Measurements from ENCODE around the gene ITSN1. TPM values are rescaled to one million over a fixed set of nuclear protein-coding genes. Genes with fewer than 3 reads are reported as not detected.

ITSN1 gene
- total RNA-seq, 1 donor from 2014 or later: 44.3 TPM

GRCh38 chr21:33944185-33944763 lies 302.0 kb downstream of the ITSN1 start:
- DNase-seq (ENCODE audit: extremely low read depth, low read depth, low spot score): no peak

- no peak for DNase-seq (ENCODE audit: extremely low read depth, low read depth, low spot score)
Measured at GRCh38 chr21:33945652-33946270, 303.5 kb downstream of the ITSN1 start.

- DNase-seq (ENCODE audit: extremely low read depth, low read depth, low spot score): peak; percentile 87
Measured at GRCh38 chr21:33947451-33948095, 305.3 kb downstream of the ITSN1 start.

- no peak for DNase-seq (ENCODE audit: extremely low read depth, low read depth, low spot score)
Measured at GRCh38 chr21:33948096-33948950, 306.0 kb downstream of the ITSN1 start.

- DNase-seq (ENCODE audit: extremely low read depth, low read depth, low spot score): no peak
Measured at GRCh38 chr21:33948951-33949444, 306.7 kb downstream of the ITSN1 start.

Other genes starting within 250 kb of the ITSN1 start
- 85.6 and 91.9 TPM in 2 replicates for gene IFNGR2, start 239.1 kb upstream of the ITSN1 start, total RNA-seq
- gene TMEM50B, start 162.5 kb upstream of the ITSN1 start, total RNA-seq: 26.7 and 43.2 TPM in 2 replicates
- gene DNAJC28, start 150.8 kb upstream of the ITSN1 start, total RNA-seq: 0.24 and 1.8 TPM in 2 replicates
- 52.3 and 89.7 TPM in 2 replicates for gene GART, start 100.4 kb upstream of the ITSN1 start, total RNA-seq
- 162 and 208 TPM in 2 replicates for gene SON, start 99.5 kb upstream of the ITSN1 start, total RNA-seq
- 13.0 and 17.7 TPM in 2 replicates for gene DONSON, start 53.8 kb upstream of the ITSN1 start, total RNA-seq
- 22.3 and 27.8 TPM in 2 replicates for gene CRYZL1, start 760 bp upstream of the ITSN1 start, total RNA-seq